Astrocyte of the cerebellum (primary cell): ENCODE results near the gene SDHAF1.

Experiments
- DNase-seq: peaks from one replicate; pipeline ENCODE4 v3.0.0-alpha.2; 2011; ENCODE audit warnings: low read depth
- H3K4me3 ChIP-seq: 2 replicates; pipeline ENCODE4 v1.5.1; 2011; ENCODE audit warnings: mild to moderate bottlenecking, low read depth, low read length, moderate library complexity
- CTCF ChIP-seq: IDR thresholded peaks from 2 replicates; pipeline ENCODE4 v1.5.1; 2012; ENCODE audit warnings: low read length, low read depth, moderate library complexity, mild to moderate bottlenecking; ENCODE audit errors: missing control alignments
- in situ Hi-C: cut with HindIII; loops from 2 replicates; pipeline ENCODE4 v1.10.0; 2017; ENCODE audit warnings: low sequenced_read_pairs

Gene SDHAF1

GRCh38 chr19:36043952-36044351, 49.0 kb downstream of the SDHAF1 start:
- TF ChIP-seq CTCF: no peak
- DNase-seq: no peak
- in situ Hi-C loops: no loop called here

More at GRCh38 chr19:36043952-36044351, 49.0 kb downstream of the SDHAF1 start:
- H3K4me3 ChIP-seq: no peak overlapping the region
